Upper lobe of left lung (tissue), 4 donors: Measurements from ENCODE around the gene CYP21A2.

Experiments used
- POLR2A ChIP-seq, 4 donors: fragments of 450-650 bp; IDR thresholded peaks; one replicate each; pipeline ENCODE4 v1.5.1; 2016 to 2017; ENCODE audit warnings: antibody characterized with exemption in 4 of 4, mild to moderate bottlenecking in 2 of 4
- TF ChIP-seq, protein P1 (sequence below), 6 experiments: fragments of 450-650 bp in 4 of 6; fragments of 200-600 bp in 2 of 6; sonication (generic) in 2 of 6; IDR thresholded peaks; one replicate each; pipeline ENCODE4 v1.5.1; 2016 to 2019; ENCODE audit warnings: antibody characterized with exemption in 6 of 6

DNA sequence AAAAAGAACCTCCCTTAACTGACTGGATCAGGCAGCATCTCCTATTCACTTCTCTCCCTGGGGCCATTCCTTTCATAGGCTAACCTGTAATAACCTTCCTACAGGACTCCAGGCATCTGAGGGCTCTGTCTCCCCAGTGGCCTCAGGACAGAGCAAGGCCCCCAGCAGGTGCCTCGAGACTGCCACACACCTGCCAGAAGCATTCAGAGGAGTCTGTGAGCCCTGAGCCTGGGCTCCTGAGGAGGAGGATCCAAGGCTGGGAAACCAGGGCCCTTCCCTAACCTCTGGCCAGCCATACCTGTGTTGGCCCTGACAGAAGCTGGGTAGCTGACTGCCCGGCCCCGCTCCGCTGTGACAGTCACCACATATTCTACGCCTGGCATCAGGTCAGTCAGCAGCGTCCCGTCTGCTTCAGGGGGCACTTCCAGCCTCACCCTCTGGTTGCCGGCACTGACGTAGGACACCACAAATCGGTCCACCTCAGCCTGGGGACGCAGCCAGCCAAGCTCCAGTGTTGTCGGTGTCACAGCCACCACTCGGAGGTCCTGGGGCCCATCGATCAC lies 50.4 kb downstream of the CYP21A2 start:
- TF ChIP-seq, protein P1, sequence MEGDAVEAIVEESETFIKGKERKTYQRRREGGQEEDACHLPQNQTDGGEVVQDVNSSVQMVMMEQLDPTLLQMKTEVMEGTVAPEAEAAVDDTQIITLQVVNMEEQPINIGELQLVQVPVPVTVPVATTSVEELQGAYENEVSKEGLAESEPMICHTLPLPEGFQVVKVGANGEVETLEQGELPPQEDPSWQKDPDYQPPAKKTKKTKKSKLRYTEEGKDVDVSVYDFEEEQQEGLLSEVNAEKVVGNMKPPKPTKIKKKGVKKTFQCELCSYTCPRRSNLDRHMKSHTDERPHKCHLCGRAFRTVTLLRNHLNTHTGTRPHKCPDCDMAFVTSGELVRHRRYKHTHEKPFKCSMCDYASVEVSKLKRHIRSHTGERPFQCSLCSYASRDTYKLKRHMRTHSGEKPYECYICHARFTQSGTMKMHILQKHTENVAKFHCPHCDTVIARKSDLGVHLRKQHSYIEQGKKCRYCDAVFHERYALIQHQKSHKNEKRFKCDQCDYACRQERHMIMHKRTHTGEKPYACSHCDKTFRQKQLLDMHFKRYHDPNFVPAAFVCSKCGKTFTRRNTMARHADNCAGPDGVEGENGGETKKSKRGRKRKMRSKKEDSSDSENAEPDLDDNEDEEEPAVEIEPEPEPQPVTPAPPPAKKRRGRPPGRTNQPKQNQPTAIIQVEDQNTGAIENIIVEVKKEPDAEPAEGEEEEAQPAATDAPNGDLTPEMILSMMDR (IDR thresholded peaks at IDR 0.05), result no peak
- TF ChIP-seq POLR2A (IDR thresholded peaks at IDR 0.05), result no peak
